Renal pelvis (tissue), 4 donors: ENCODE data around the gene OPCML. TPM values are rescaled to one million over a fixed set of nuclear protein-coding genes. Genes with fewer than 3 reads are reported as not detected.

Experiments used
- DNase-seq: peaks from one replicate; pipeline ENCODE4 v3.0.0-alpha.2; 2013
- polyA plus RNA-seq, 3 donors: library from polyadenylated mRNA; unstranded; fragments of 120-200 nt; gene quantifications; one replicate each; pipeline ENCODE4 v1.2.1, GENCODE V29; 2013; ENCODE audit not compliant: insufficient read length in 3 of 3

The OPCML gene
- polyA plus RNA-seq, 3 donors: 9.9 to 14.8 (median 14.6) TPM

DNA sequence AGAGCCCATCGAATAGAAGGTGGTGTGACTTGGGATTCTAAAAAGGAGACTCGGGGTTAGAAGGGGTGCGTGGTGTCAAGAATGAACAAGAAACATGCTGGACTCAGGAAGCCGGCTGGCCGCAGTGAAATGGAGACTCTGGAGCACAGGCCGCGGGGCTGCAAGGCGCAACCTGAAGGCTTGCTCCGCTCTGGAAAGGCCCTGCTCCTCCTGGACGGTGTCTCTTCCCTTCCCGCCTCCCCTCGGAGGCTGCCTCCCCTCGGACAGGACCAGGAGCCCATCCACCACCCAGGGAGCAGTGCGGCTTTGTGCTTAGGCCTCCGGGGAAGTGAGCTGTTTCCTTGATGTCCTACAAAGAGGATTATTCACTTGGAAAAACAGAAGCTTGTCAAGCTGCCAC lies 170.1 kb downstream of the OPCML start:
- no peak for DNase-seq

DNA sequence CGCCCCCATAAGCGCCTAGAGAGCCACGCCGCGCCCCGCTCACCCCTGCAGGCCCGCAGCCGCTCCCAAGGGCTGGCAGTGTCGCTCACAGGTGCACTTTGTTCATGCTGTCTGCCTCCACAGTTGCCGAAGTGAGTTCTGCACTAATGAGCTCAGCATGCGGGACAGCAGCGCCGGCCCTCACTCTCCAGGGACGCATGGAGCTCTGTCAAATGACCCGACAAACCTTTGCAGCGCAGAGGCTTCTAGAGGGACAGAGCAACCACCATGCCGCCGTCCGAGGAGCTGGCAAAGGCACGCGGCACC lies 170.7 kb downstream of the OPCML start:
- no peak for DNase-seq

DNA sequence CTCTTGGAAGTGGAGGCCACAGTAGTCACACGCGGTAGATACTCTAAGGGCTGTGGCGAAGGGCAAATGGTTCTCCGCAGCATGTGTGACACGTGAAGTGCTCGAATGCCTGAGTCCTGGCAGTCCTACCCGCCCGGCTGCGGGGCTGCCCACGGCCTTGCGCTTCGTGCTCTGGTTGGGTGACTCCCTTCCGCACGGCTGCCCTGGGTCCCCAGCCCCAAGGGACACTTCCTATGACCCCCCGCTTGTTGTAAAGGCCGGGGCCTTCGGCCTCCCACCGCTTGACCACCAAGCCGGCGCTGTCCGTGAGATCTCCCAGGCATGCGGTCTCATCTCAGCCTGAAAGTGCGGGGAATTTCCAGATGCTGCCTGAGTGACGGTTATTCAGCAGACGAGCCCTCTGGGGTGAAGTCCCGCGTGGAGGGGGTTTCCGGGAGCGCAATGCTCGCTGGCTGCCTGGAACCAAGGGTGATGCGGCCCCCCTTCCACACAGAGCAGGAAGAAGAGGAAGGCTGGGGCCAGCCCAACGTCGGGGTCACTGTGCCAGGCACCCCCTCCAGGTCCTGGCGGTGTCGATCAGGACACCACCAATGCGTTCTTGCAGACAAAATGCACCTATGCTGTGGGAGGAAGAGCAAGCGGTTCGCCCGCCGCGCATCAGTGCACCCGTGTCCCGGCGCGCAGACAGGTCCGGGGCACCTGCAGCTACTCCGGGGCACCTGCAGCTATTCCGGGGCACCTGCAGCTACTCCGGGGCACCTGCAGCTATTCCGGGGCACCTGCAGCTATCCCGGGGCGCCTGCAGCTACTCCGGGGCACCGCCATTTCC lies 171.2 kb downstream of the OPCML start:
- no peak for DNase-seq

DNA sequence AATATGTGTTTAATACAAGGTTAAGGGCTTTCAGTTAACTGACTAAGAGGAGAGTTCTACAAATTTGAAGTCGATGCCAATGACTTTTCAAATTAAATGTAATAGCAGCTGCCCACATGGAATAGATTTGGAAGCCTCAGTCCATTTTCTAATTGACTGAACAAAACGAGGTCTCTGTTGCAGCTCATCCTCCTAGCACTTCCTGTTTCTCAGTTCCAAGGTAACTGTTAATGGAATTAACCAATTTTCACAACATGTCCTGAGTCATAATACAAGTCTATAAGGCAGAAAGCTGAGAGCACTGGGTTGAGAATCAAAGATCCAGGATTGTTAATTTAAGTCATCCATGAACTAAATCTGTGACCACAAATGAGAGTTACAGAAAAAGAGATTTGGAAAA lies 177.2 kb downstream of the OPCML start:
- no peak for DNase-seq

DNA sequence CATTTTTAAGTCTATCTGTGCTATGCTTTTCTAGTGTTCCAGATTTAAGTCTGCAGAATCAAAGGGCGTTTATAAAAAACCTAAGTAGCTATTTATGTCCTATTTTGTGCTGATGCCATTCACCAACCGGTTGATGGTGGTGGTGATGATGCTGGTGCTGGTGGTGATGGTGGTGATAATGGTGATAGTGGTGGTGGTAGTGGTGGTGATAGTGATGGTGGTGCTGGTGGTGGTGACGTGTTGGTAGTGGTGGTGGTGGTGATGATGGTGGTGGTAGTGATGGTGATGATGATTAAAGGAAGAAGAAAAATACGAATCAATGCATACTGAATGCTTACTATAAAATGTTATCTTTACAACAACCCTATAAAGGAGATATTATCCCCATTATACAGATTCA lies 178.2 kb downstream of the OPCML start:
- no peak for DNase-seq

DNA sequence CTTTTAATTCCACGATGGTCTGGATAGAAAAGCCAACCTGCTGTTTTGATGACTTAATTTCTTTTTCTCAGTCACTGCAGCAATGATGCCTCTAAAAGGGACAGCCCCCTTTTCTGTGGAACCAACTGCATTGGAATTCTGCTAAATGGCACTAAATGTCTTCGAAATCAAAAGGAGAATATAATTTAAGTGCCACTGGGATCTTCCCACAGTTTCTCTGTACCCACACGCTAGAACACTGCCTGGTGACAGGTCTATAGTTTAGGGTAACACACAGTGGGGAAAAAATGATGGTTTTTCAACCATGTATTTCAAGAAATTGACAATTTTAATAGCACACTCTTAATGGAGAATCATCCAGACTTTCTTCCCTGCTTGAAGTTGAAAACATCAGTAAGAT lies 182.3 kb downstream of the OPCML start:
- no peak for DNase-seq

DNA sequence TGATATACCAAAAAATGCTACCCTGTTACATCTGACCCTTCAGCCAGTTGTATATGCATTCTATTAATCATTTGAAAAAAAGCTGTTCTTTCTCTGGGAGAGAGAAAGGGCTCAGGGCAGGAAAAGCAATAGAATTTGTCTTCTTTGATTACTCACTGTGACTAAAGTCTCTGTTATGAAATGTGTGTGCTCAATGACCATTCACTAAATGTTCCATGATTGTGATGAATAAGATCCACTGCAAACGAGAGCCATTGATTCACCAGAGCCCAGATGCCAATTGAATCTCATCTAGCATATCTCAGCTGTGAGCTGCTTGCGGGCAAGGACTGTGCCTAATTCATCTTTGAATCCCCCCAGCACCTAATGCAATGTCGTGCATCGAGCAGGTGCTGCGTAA lies 184.3 kb downstream of the OPCML start:
- no peak for DNase-seq

DNA sequence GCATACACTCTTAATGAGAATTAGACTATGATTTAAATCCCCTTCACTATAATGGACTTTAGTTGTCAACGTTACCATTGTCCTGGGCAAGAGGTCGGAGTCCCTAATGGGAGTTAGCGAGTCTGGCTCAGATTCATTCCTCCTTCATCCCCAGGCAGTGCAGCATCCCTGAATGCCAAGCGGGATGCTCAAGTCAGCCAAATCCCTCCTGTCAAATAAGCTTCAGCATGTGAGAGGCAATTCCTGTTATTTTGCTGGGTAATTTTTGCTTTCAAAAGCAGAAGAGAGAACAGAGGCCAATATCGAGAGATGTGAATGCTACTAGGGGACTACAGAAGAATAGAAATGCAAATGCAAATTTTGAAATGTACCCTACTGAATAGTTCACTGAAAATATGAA lies 186.2 kb downstream of the OPCML start:
- no peak for DNase-seq

DNA sequence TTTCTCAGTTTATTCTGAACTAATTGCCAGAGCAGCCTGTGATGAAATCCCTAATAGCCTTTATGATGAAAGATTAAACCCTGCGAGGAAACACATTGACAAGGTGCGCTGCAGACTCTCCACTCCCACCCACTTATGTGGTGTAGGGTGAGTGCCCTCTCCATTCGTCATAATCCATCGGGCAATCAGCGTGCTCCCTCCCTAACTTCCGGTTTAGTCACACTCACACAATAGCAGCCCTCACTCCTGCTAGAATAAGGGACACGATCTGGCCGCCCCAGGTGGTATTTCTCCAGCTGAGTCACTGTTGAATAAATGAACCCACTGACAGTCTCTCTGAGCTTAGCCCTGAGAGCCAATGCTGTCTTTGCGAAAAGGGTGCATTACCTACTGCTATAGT lies 188.3 kb downstream of the OPCML start:
- no peak for DNase-seq

DNA sequence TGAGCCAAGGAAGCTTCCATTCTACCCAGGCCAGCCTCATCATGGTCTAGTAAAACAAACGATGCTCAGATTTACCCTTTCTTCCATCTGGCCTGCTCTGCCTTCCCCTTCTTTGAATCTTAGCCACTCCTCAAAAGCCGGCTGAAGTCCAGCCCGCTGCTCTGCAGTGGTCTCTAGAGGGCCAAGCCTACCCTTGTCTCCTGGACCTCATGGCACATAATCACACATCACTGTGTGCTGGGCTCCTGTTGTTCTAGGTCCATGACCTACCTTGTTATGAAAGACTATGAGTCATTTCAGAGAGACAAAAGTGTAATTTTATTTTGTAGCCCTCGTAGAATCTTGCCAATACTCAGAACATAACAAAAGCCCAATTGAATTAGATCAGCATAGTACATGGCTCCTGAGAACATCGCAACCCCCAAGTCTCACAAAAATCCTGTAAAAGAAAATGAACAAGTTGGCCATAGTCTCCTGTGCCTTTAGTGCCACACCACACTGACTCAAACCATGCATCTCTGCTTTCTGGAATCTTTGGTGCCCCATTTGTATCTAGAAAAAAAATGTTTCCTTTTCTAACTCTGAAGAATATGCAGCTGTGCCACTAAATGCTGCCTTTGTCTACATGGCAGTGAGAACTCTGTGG lies 192.7 kb downstream of the OPCML start:
- no peak for DNase-seq

DNA sequence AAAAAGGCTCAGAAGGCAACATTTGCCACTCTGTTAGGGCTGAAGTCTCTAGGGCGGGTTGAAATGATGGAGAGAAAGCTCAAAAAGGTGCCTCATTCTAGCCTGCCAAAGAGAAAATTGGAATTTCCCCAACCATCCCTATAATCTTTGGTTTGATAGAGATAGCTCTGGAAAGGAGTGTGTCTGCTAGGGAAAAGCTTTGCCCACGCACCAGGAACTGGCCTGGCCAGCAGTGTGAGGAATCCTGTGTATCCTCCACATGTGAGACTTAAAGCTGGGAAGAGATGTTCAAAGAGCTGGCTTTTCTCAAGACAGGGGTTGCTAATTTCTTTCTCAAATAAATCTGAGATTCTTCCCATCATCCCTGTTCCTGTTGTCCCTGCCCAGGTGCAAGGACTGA lies 193.7 kb downstream of the OPCML start:
- no peak for DNase-seq

DNA sequence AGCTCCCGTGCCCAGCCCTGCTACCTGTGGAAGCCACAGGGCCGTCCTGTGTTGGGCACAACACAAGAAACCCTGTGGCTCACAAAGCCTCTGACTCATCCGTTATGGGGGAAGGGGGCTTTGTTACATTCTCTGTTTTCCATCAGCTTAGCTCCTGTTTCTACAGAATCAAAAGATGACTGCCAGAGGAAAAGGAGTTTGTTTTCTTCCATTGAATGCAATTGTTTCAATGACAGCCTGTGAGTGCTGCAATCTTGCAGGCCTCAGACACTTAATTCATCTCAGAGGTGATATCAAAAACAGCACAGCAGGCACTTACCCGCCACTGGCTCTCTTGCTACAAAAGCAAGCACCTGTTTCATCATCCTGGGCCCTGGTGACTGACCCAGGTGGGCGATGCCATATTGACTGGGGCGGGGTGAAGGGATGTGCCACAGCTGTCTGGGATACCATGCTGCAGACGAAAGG lies 194.3 kb downstream of the OPCML start:
- DNase-seq: no peak

DNA sequence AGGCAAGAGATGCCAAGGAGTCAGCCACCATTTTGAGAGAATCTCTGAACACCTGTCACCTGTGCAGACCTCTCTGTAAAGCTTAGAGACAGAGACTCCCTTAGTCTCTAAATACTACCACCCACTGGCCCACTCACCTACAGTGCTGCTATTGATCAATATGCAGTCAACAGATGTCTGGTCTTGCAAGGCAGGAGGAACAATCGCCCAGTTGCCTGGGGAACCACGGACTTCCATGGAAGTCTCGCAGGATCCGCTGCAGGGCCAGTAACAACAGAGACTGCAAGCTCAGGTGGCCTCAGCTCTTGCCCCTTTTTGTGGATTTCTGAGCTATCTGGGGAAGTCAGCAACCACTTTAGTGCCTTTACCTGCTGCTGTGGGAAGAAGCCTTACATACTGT lies 195.1 kb downstream of the OPCML start:
- no peak for DNase-seq

DNA sequence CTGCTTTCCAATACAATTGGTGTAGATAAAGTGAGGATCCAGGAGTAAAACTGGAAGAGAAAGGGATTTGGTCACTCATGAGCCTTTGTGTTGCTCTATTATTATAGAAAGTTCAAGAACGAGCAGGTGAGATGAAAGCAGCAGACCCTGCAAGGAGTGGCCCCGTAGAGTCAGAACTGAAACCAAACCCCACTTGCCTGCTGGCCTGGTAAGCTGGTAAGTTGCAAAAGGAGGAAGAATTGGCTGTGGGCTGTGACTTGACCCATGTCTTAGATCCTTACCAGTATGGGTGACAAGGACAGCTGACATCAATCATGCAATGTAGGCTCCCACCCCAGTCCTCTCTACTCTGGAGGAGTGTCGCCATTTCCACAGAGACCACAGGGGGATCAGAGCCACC lies 201.3 kb downstream of the OPCML start:
- DNase-seq: no peak

DNA sequence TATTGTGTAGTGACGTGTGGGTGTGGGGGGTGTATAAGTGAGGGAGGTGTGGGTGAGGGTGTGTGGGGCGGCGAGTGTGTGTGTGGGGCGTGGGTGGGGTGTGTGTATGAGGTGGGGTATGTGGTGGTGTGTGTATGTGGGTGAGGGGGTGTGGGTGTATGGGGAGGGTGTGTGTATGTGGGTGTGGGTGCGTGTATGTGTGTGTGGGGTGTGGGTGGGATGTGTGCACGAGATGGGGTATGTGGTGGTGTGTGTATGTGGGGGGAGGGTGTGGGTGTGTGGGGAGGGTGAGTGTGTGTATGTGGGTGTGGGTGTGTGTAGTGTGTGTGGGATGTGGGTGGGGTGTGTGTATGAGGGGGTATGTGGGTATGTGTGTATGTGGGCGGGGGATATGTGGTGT lies 205.5 kb downstream of the OPCML start:
- DNase-seq: no peak

DNA sequence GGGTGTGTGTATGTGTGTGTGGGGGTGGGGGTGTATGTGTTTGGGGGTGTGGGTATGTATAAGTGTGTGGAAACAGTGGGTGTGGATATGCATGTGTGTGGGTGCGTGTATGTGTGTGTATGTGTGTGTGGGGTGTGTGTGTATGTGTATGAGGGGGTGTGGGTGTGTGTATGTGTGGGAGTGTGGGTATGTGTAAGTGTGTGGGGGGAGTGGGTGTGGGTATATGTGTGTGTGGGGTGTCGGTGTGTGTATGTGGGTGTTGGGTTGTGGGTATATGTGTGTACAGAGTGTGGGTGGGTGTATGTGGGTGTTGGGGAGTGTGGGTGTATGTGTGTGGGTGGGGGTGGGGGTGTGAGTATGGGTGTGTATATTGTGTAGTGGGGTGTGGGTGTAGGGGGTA lies 206.0 kb downstream of the OPCML start:
- no peak for DNase-seq

DNA sequence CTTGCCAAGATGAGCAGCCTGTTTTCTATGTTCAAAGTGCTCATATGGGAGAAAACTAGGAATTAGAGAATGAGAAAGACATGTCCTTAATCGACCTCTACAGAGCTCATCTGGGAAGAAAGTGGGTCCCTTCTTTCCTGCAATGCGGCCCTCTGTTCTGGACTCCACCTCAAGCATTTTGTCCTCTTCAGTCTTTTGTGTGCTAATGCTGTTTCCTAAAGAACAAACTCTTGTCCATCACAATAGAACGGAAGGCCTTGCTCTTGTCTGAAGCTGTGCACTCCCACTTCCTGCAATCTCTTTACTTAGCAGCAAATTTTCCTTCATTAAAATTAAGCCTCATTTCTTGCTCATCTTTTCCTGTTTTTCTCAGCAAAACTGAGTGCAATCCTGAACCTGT lies 206.6 kb downstream of the OPCML start:
- DNase-seq: no peak

DNA sequence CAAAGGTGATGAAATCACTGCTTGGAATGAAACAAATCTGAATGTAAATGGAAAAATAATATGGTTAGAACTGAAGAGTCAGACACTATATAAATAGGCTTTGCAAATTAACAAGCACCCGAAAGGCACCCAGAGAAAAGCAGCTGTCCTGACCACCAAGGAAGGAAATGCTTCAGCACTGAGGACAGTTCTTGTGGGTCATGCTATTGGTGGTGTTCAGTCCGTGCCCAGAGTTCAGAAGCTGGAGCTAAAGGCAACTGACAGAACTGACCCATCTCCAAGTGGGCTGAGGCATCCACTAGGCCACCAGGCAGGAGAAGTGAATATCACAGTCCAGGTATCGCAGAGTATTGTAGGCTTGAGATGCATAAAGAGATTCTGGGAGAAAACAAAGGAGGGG lies 208.9 kb downstream of the OPCML start:
- peak; percentile 31 for DNase-seq

DNA sequence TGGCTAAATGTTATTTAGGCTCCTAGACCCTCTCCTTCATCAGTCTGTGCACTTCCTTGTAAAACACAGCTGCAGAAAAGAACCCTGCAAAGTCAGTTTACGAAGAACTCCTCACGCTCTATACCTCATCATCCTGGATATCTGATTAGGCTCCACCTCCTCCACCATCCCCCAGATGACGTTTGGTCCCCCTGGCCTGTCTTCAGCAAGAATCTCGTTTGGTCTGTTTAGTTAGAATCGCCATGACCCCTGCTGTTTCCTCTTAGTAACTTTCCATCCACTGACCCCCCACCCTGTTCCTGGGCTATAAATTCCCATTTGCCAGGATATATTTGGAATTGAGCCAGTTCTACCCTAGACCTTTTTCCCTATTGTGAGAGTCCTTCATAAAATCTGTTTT lies 214.1 kb downstream of the OPCML start:
- no peak for DNase-seq

DNA sequence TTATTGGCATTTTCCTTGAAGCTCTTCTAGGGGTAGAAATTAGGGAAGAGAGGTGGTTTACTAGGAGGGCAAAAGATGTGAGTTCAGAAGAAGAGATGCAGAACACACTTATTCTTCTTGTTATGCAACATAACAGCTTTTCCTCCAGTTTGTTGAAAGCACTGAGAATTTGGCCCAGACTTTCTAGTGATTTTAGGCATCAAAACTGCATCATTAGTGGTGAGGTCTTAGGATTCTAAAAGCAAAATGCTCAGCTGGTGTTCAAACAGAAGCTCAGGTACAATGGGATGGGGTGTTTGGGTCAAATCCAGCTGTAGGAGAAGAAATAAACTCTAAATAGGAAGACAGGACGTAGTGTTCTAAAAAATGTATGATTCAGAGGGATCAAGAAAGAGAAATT lies 221.1 kb downstream of the OPCML start:
- no peak for DNase-seq

DNA sequence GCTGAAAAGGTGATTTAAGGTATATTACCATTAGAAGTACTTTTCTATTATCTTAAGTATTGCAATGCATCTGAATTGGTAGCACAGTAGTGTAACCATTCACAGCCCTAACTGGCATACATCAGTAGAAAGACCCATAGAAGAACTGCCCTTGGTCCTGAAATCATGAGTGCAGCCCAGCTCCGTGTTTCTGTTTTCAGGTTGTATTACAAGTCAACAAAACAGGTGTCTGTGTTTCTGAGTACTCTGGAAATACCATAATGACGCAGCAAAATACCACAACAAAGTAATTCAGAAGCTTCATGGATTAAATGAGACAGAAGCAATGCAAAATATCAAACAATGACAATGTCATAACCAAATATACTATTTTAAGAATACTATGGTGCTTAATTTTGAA lies 226.3 kb downstream of the OPCML start:
- peak; percentile 15 for DNase-seq

DNA sequence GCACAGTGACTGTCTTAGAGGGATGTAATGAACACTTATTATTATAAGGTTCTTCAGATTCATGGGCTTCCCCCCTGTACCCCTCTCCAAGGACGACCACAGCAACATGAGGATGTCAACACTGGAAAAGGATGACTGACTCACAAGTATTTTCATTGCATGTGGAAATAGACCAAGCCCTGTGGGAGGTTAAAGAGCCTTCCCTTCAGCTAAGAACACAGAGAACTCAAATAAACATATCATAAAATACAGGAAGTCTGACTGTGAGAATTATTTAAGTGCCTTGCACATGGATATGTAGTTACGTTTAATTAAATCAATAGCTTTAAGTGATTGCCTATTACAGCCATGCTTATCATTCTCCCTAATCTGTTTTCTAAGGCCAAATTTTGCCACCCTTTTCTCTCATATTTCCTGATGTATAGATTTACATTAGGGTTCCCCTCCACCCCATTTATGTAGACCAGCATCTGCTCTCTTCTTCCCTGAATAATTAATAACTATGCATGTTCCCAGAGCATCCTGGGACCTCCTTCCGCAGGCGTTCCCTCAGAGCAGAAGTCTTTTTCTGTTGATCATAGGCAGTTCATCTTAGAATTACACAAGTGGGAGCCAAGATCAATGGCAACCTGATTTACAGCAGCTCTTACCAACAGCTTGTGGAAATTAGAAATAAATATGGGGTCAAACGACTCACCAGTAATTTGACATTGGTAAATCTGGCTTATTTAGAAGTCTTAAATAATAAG lies 226.9 kb downstream of the OPCML start:
- DNase-seq: no peak

DNA sequence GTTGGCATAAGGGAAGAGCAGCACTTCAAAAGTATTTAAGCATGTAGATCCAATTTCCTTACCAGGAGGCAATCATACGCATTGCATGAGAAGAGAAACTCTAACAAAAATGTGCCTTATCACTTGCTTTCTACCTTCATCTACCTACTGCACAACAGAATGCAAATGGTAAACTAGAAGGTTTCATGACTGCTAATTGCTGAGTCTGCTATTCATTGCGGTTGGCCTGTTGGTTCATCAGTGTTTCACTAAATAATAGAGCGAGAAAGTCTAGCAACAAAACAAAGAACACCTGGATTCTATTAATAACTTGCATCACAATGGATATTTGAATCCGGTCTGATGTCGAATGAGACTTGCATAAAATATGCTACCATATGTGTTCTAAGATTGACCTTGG lies 229.0 kb downstream of the OPCML start:
- no peak for DNase-seq
